Mesenchymal stem cell (in vitro differentiated cells and primary cell): Measurements from ENCODE around the gene LHX3.

Experiments used
- DNase-seq: peaks from one replicate; pipeline ENCODE4 v3.0.0-alpha.2; 2013
- H2AFZ ChIP-seq: one replicate; pipeline ENCODE4 v1.6.1; 2013; ENCODE audit warnings: low read depth, mild to moderate bottlenecking, control low read depth, inconsistent platforms, low read length, moderate library complexity
- H2AK5ac ChIP-seq: 2 replicates; pipeline ENCODE4 v1.6.1; 2013; ENCODE audit warnings: low read length, moderate library complexity, mild to moderate bottlenecking, inconsistent platforms; ENCODE audit not compliant: severe bottlenecking
- H2BK120ac ChIP-seq: one replicate; pipeline ENCODE4 v1.6.1; 2013; ENCODE audit warnings: low read depth, mild to moderate bottlenecking, inconsistent platforms, low read length, moderate library complexity
- H2BK12ac ChIP-seq, 2 experiments: one replicate each; pipeline ENCODE4 v1.6.1; 2013; ENCODE audit warnings: inconsistent platforms in 2 of 2, low read length in 2 of 2, mild to moderate bottlenecking in 2 of 2, moderate library complexity in 2 of 2, control low read depth in 1 of 2
- H2BK15ac ChIP-seq: one replicate; pipeline ENCODE4 v1.6.1; 2013; ENCODE audit warnings: mild to moderate bottlenecking, low read depth, inconsistent platforms; ENCODE audit not compliant: poor library complexity, severe bottlenecking
- H2BK5ac ChIP-seq: 2 replicates; pipeline ENCODE4 v1.6.1; 2013; ENCODE audit warnings: low read depth, mild to moderate bottlenecking, low read length, control low read depth, inconsistent platforms; ENCODE audit not compliant: poor library complexity, severe bottlenecking
- H3K14ac ChIP-seq, 2 experiments: one replicate each; pipeline ENCODE4 v1.6.1; 2013; ENCODE audit warnings: inconsistent platforms in 2 of 2, low read length in 2 of 2, control low read depth in 1 of 2, mild to moderate bottlenecking in 1 of 2, moderate library complexity in 1 of 2
- H3K18ac ChIP-seq, 2 experiments: one replicate each; pipeline ENCODE4 v1.6.1; 2013; ENCODE audit warnings: inconsistent platforms in 2 of 2, low read length in 2 of 2, control low read depth in 1 of 2, low read depth in 1 of 2, mild to moderate bottlenecking in 1 of 2
- H3K23ac ChIP-seq, 2 experiments: one replicate each; pipeline ENCODE4 v1.6.1; 2013; ENCODE audit warnings: inconsistent platforms in 2 of 2, low read length in 2 of 2, mild to moderate bottlenecking in 2 of 2, moderate library complexity in 2 of 2, control low read depth in 1 of 2
- H3K27ac ChIP-seq: 2 replicates; pipeline ENCODE4 v1.5.1; 2013; ENCODE audit warnings: mild to moderate bottlenecking, moderate library complexity, low read length, control low read depth, inconsistent platforms; ENCODE audit not compliant: poor library complexity, severe bottlenecking
- H3K27me3 ChIP-seq, 2 experiments: 2 replicates each; pipeline versions ENCODE4 v1.6.1 to v1.7.0; 2013; ENCODE audit warnings: low read length in 2 of 2, mild to moderate bottlenecking in 2 of 2, moderate library complexity in 2 of 2, control low read depth in 1 of 2, inconsistent platforms in 1 of 2; ENCODE audit not compliant: control insufficient read depth in 1 of 2, insufficient read depth in 1 of 2
- H3K36me3 ChIP-seq, 2 experiments: 2 replicates each; pipeline versions ENCODE4 v1.6.1 to v1.7.0; 2013; ENCODE audit warnings: low read length in 2 of 2, control low read depth in 1 of 2, inconsistent platforms in 1 of 2, low read depth in 1 of 2, mild to moderate bottlenecking in 1 of 2; ENCODE audit not compliant: insufficient read depth in 2 of 2, control insufficient read depth in 1 of 2
- H3K4ac ChIP-seq, 2 experiments: one replicate each; pipeline ENCODE4 v1.6.1; 2013; ENCODE audit warnings: inconsistent platforms in 2 of 2, low read length in 2 of 2, mild to moderate bottlenecking in 2 of 2, moderate library complexity in 2 of 2, control low read depth in 1 of 2, low read depth in 1 of 2
- H3K4me1 ChIP-seq: 2 replicates; pipeline ENCODE4 v1.6.1; 2013; ENCODE audit warnings: low read depth, low read length, control low read depth; ENCODE audit not compliant: control insufficient read depth, insufficient read depth
- H3K4me2 ChIP-seq: 2 replicates; pipeline ENCODE4 v1.6.1; 2013; ENCODE audit warnings: low read length, mild to moderate bottlenecking, inconsistent platforms; ENCODE audit not compliant: poor library complexity, severe bottlenecking
- H3K4me3 ChIP-seq, 2 experiments: 2 replicates each; pipeline versions ENCODE4 v1.5.1 to v1.7.0; 2013; ENCODE audit warnings: low read length in 2 of 2, mild to moderate bottlenecking in 2 of 2, control low read depth in 1 of 2, low read depth in 1 of 2; ENCODE audit not compliant: insufficient read depth in 1 of 2
- H3K79me1 ChIP-seq: replicated peaks from 2 replicates; pipeline ENCODE4 v1.6.1; 2013; ENCODE audit warnings: mild to moderate bottlenecking, control low read depth, low read length, inconsistent platforms; ENCODE audit not compliant: poor library complexity, severe bottlenecking
- H3K9ac ChIP-seq: 2 replicates; pipeline ENCODE4 v1.7.0; 2013; ENCODE audit warnings: mild to moderate bottlenecking, low read length, moderate library complexity
- H3K9me3 ChIP-seq: 2 replicates; pipeline ENCODE4 v1.7.0; 2013; ENCODE audit warnings: mild to moderate bottlenecking, low read length; ENCODE audit not compliant: control insufficient read depth
- H4K8ac ChIP-seq: one replicate; pipeline ENCODE4 v1.6.1; 2013; ENCODE audit warnings: inconsistent platforms, mild to moderate bottlenecking, low read length, moderate library complexity
- H4K91ac ChIP-seq: one replicate; pipeline ENCODE4 v1.6.1; 2013; ENCODE audit warnings: mild to moderate bottlenecking, low read length, inconsistent platforms
- WGBS: methylation state at CpG from one replicate; pipeline ENCODE4 v1.1.7; 2013; ENCODE audit warnings: mixed read lengths; 5-methylcytosine and 5-hydroxymethylcytosine counted together

The LHX3 gene

DNA sequence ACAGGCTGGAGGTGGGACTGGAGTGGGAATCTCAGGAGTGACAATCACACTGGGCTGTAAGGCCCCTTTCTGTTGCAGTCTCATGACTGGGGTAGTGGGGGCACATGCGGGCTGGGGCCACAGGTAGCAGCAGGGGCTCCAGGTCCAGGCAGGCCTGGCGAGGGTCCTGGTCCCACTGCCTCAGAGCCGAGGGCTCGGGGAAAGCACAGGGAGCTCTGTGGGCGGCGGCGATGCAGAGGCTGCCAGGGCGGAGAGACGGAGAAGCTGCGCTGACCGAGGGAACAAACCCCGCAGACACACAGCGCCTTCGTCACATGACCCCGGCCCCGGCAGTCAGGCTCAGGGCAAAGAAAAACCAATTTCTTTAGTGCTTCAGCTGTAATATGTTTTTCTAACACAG, 5.3 kb upstream of the LHX3 start:
- H3K9ac ChIP-seq: no peak overlapping the region
- H2AK5ac ChIP-seq: no peak overlapping the region
- H3K79me1 ChIP-seq: peaks cover 2% of the 10 kb centered on the region
- H3K14ac ChIP-seq: no peak overlapping the region
- H2BK5ac ChIP-seq: no peak overlapping the region
- H3K36me3 ChIP-seq: peaks cover 29 to 70% of the 10 kb centered on the region in 2 experiments
- no peak overlapping the region for H3K27ac ChIP-seq
- no peak overlapping the region for H4K8ac ChIP-seq
- no peak overlapping the region for H3K23ac ChIP-seq
- H3K4me2 ChIP-seq: no peak overlapping the region
- no peak for DNase-seq
- no peak overlapping the region for H3K4ac ChIP-seq
- H2BK12ac ChIP-seq: no peak overlapping the region
- H3K27me3 ChIP-seq: peaks cover under 1 to 3% of the 10 kb centered on the region in 2 experiments
- H3K4me3 ChIP-seq: no peak overlapping the region
- H3K18ac ChIP-seq: no peak overlapping the region
- WGBS: 92% methylated on average over 16 of the region's 16 CpGs
- peaks cover 6% of the 10 kb centered on the region for H3K9me3 ChIP-seq
- no peak overlapping the region for H2AFZ ChIP-seq
- H4K91ac ChIP-seq: no peak overlapping the region
- no peak overlapping the region for H2BK120ac ChIP-seq
- peaks cover under 1% of the 10 kb centered on the region for H3K4me1 ChIP-seq
- H2BK15ac ChIP-seq: no peak overlapping the region

DNA sequence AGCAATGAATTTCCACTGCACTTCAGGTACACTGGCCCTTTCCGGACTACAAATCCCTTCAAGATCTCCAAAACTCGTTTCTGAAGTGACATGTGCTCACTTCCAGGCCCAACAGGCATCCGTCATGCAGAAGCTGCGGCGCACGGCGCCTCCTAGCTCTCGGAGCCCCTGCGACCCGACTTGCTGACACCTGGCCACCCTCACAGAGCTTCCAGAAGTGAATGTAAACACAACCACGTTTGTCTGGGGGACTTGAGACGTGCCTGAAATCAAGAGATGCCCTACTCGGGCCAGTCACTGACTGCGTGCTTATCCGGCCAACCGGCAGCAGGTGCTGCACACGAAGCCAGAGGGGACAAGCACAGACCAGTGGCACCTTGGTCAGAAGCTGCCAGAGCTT, 4.9 kb upstream of the LHX3 start:
- WGBS: 89% methylated on average over 17 of the region's 17 CpGs
- H3K4me2 ChIP-seq: no peak overlapping the region
- peaks cover 24 to 67% of the 10 kb centered on the region in 2 experiments for H3K36me3 ChIP-seq

GRCh38 chr9:136209232-136209631, 4.3 kb upstream of the LHX3 start:
- H3K9ac ChIP-seq: no peak overlapping the region
- H2BK120ac ChIP-seq: no peak overlapping the region
- no peak overlapping the region for H3K14ac ChIP-seq
- no peak overlapping the region for H2AFZ ChIP-seq
- no peak overlapping the region for H4K8ac ChIP-seq
- no peak overlapping the region for H3K4ac ChIP-seq
- H3K27ac ChIP-seq: no peak overlapping the region
- H3K79me1 ChIP-seq: peaks cover 2% of the 10 kb centered on the region
- no peak overlapping the region for H2AK5ac ChIP-seq
- peaks cover 8 to 9% of the 10 kb centered on the region in 2 experiments for H3K27me3 ChIP-seq
- peaks cover 7% of the 10 kb centered on the region for H3K4me1 ChIP-seq
- peaks cover 19 to 62% of the 10 kb centered on the region in 2 experiments for H3K36me3 ChIP-seq
- H2BK12ac ChIP-seq: no peak overlapping the region
- H3K9me3 ChIP-seq: peaks cover 6% of the 10 kb centered on the region
- H3K4me3 ChIP-seq: no peak overlapping the region
- WGBS: 96% methylated on average over 14 of the region's 17 CpGs
- no peak overlapping the region for H3K4me2 ChIP-seq
- DNase-seq: no peak
- no peak overlapping the region for H2BK15ac ChIP-seq
- H2BK5ac ChIP-seq: no peak overlapping the region
- no peak overlapping the region for H3K23ac ChIP-seq
- H3K18ac ChIP-seq: no peak overlapping the region
- H4K91ac ChIP-seq: no peak overlapping the region

More for the DNA sequence above, 4.9 kb upstream of the LHX3 start:
- Histone ChIP-seq H3K18ac (no peak overlapping the region), H3K9me3 (peaks cover 6% of the 10 kb centered on the region), H3K14ac (no peak overlapping the region), H3K27ac (no peak overlapping the region), H3K4ac (no peak overlapping the region), H2BK12ac (no peak overlapping the region), H2BK120ac (no peak overlapping the region), H2BK15ac (no peak overlapping the region), H3K9ac (no peak overlapping the region), H3K23ac (no peak overlapping the region), H2AFZ (no peak overlapping the region), H4K8ac (no peak overlapping the region), H2BK5ac (no peak overlapping the region), H4K91ac (no peak overlapping the region), H3K4me3 (no peak overlapping the region), H2AK5ac (no peak overlapping the region), H3K79me1 (peaks cover 2% of the 10 kb centered on the region), H3K27me3 (peaks cover 3 to 4% of the 10 kb centered on the region in 2 experiments), H3K4me1 (peaks cover 5% of the 10 kb centered on the region)
- no peak for DNase-seq

DNA sequence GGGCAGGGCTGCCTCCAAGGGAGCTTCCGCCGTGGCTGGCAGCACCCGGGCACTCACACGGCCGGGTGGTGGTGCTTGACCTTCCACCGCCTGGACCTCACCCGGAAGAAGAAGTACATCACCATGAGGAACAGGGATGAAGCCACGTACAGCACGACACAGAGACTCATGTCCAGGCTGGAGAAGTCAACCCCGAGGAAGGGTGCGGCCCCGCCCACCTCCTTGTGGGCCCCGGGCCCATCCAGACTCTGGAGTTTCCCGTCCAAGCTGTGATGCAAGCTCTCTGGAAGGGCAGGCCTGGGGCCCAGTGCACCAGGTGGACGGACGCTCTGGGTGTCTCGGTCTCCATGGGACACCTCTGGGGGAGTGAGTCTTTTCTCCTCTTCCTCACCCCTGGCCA, 3.7 kb upstream of the LHX3 start:
- Histone ChIP-seq H3K9me3 (peaks cover 2% of the 10 kb centered on the region), H2BK5ac (no peak overlapping the region), H2AK5ac (no peak overlapping the region), H2BK120ac (no peak overlapping the region), H3K4ac (no peak overlapping the region), H4K8ac (no peak overlapping the region), H3K4me1 (peaks cover 7% of the 10 kb centered on the region), H2BK12ac (no peak overlapping the region), H3K23ac (no peak overlapping the region), H3K18ac (no peak overlapping the region), H3K14ac (no peak overlapping the region), H4K91ac (no peak overlapping the region), H3K4me2 (no peak overlapping the region), H3K27me3 (peaks cover 14 to 15% of the 10 kb centered on the region in 2 experiments), H3K27ac (no peak overlapping the region), H3K79me1 (peaks cover 2% of the 10 kb centered on the region), H3K4me3 (no peak overlapping the region), H2AFZ (no peak overlapping the region), H3K36me3 (peaks cover 13 to 59% of the 10 kb centered on the region in 2 experiments), H2BK15ac (no peak overlapping the region), H3K9ac (no peak overlapping the region)
- no peak for DNase-seq
- 97% methylated on average over 17 of the region's 17 CpGs for WGBS
